IPS-15b (cell line): ENCODE data around the gene MAST1.
"Not testable (repeated sequence)": the region's sequence is repeated elsewhere in the genome, so short reads cannot be mapped to it uniquely, and the experiment has no call there.

Source experiments
- H3K27me3 ChIP-seq: one replicate; pipeline ENCODE4 v1.6.1; 2013; ENCODE audit warnings: low read length; ENCODE audit not compliant: control insufficient read depth, insufficient read depth
- H3K36me3 ChIP-seq: one replicate; pipeline ENCODE4 v1.6.1; 2013; ENCODE audit warnings: low read length; ENCODE audit not compliant: control insufficient read depth, insufficient read depth
- H3K4me1 ChIP-seq: one replicate; pipeline ENCODE4 v1.6.1; 2013; ENCODE audit warnings: mild to moderate bottlenecking, low read length; ENCODE audit not compliant: control insufficient read depth, insufficient read depth
- H3K4me3 ChIP-seq: one replicate; pipeline ENCODE4 v1.5.1; 2013; ENCODE audit warnings: low read depth, low read length
- H3K9ac ChIP-seq: one replicate; pipeline ENCODE4 v1.6.1; 2013; ENCODE audit warnings: low read depth, mild to moderate bottlenecking, low read length
- H3K9me3 ChIP-seq: one replicate; pipeline ENCODE4 v1.6.1; 2013; ENCODE audit warnings: mild to moderate bottlenecking, low read length; ENCODE audit not compliant: control insufficient read depth, insufficient read depth

The MAST1 gene

GRCh38 chr19:12794196-12794941 lies 43.9 kb upstream of the MAST1 start:
- Histone ChIP-seq H3K36me3 (peaks cover 2% of the 10 kb centered on the region), H3K4me3 (peak overlapping the region; percentile 49), H3K4me1 (peaks cover 16% of the 10 kb centered on the region), H3K27me3 (peaks cover 3% of the 10 kb centered on the region), H3K9ac (no peak overlapping the region), H3K9me3 (no peaks in the 10 kb centered on the region)

- no peaks in the 10 kb centered on the region for H3K9me3 ChIP-seq
Observed at GRCh38 chr19:12794971-12795381, 43.3 kb upstream of the MAST1 start.

GRCh38 chr19:12796146-12797071 lies 41.9 kb upstream of the MAST1 start:
- no peaks in the 10 kb centered on the region for H3K9me3 ChIP-seq
- peak overlapping the region; percentile 28 for H3K4me3 ChIP-seq
- H3K36me3 ChIP-seq = peaks cover 17% of the 10 kb centered on the region
- peaks cover 15% of the 10 kb centered on the region for H3K4me1 ChIP-seq
- no peak overlapping the region for H3K9ac ChIP-seq
- H3K27me3 ChIP-seq = no peaks in the 10 kb centered on the region

More at GRCh38 chr19:12794971-12795381, 43.3 kb upstream of the MAST1 start:
- H3K9ac ChIP-seq = no peak overlapping the region
- H3K27me3 ChIP-seq = peaks cover 3% of the 10 kb centered on the region
- peaks cover 16% of the 10 kb centered on the region for H3K4me1 ChIP-seq
- peaks cover 8% of the 10 kb centered on the region for H3K36me3 ChIP-seq
- no peak overlapping the region for H3K4me3 ChIP-seq

GRCh38 chr19:12797141-12797587 lies 41.2 kb upstream of the MAST1 start:
- Histone ChIP-seq H3K4me1 (peaks cover 15% of the 10 kb centered on the region), H3K36me3 (peaks cover 17% of the 10 kb centered on the region), H3K9ac (no peak overlapping the region), H3K9me3 (no peaks in the 10 kb centered on the region), H3K27me3 (peaks cover under 1% of the 10 kb centered on the region), H3K4me3 (no peak overlapping the region)

GRCh38 chr19:12797607-12798006 lies 40.7 kb upstream of the MAST1 start:
- H3K4me3 ChIP-seq, H3K9ac ChIP-seq, H3K27me3 ChIP-seq, H3K9me3 ChIP-seq: not testable (repeated sequence)
- H3K36me3 ChIP-seq = peaks cover 17% of the 10 kb centered on the region
- peaks cover 18% of the 10 kb centered on the region for H3K4me1 ChIP-seq

GRCh38 chr19:12799742-12800465 lies 38.4 kb upstream of the MAST1 start:
- H3K27me3 ChIP-seq = peaks cover 8% of the 10 kb centered on the region
- H3K9ac ChIP-seq = no peak overlapping the region
- no peaks in the 10 kb centered on the region for H3K9me3 ChIP-seq
- peak overlapping the region; percentile 96 for H3K4me3 ChIP-seq
- H3K4me1 ChIP-seq = peaks cover 15% of the 10 kb centered on the region
- peaks cover 17% of the 10 kb centered on the region for H3K36me3 ChIP-seq

- Histone ChIP-seq H3K9ac (no peak overlapping the region), H3K9me3 (no peaks in the 10 kb centered on the region), H3K27me3 (peaks cover 8% of the 10 kb centered on the region), H3K4me1 (peaks cover 15% of the 10 kb centered on the region), H3K4me3 (peak overlapping the region; percentile 96), H3K36me3 (peaks cover 17% of the 10 kb centered on the region)
Observed at GRCh38 chr19:12800466-12800770, 37.9 kb upstream of the MAST1 start.

- Histone ChIP-seq H3K27me3 (peaks cover 8% of the 10 kb centered on the region), H3K36me3 (peaks cover 17% of the 10 kb centered on the region), H3K9me3 (no peaks in the 10 kb centered on the region)
Observed at GRCh38 chr19:12800923-12801465, 37.3 kb upstream of the MAST1 start.

GRCh38 chr19:12801466-12802266 lies 36.6 kb upstream of the MAST1 start, which contains the start of the genes PRDX2 and THSD8:
Gene PRDX2, minus strand, starts transcription at chr19:12801800. Its CDS starts 539 bp downstream, at chr19:12801261.
Gene THSD8, plus strand, starts transcription at chr19:12802069. Its CDS starts 3 bp downstream, at chr19:12802072.
- Histone ChIP-seq H3K9me3 (no peaks in the 10 kb centered on the region), H3K4me3 (peak within 1 kb of the TSS; percentile 96), H3K27me3 (peaks cover 8% of the 10 kb centered on the region), H3K36me3 (peaks cover 17% of the 10 kb centered on the region), H3K4me1 (peaks cover 8% of the 10 kb centered on the region), H3K9ac (peak within 1 kb of the TSS; percentile 87)

More at GRCh38 chr19:12800923-12801465, 37.3 kb upstream of the MAST1 start:
- Histone ChIP-seq H3K9ac (peak overlapping the region; percentile 87), H3K4me1 (peaks cover 12% of the 10 kb centered on the region), H3K4me3 (peak overlapping the region; percentile 96)

GRCh38 chr19:12802267-12803106 lies 35.8 kb upstream of the MAST1 start:
- no peak overlapping the region for H3K9ac ChIP-seq

More at GRCh38 chr19:12802267-12803106, 35.8 kb upstream of the MAST1 start:
- H3K4me3 ChIP-seq = peak overlapping the region; percentile 96
- H3K9me3 ChIP-seq = no peaks in the 10 kb centered on the region
- H3K27me3 ChIP-seq = peaks cover 8% of the 10 kb centered on the region
- H3K4me1 ChIP-seq = peaks cover 8% of the 10 kb centered on the region
- H3K36me3 ChIP-seq = peaks cover 17% of the 10 kb centered on the region
